Measurements from ENCODE around the gene KIF26B.

DNA sequence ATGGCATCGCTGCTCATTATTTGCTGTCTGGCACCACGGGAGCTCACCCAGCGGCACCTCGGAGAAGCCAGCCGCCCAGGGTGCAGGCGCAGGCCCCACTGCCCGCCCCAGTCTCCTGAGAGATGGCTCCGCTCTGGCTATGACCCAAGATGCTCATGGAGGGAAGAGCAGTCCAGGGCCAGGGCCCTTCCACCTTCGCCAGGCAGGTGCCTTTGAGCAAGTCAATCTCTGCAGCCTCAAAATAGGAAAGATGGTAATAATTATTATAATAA lies 437.3 kb downstream of the KIF26B start:
- TF ChIP-seq, protein P1, sequence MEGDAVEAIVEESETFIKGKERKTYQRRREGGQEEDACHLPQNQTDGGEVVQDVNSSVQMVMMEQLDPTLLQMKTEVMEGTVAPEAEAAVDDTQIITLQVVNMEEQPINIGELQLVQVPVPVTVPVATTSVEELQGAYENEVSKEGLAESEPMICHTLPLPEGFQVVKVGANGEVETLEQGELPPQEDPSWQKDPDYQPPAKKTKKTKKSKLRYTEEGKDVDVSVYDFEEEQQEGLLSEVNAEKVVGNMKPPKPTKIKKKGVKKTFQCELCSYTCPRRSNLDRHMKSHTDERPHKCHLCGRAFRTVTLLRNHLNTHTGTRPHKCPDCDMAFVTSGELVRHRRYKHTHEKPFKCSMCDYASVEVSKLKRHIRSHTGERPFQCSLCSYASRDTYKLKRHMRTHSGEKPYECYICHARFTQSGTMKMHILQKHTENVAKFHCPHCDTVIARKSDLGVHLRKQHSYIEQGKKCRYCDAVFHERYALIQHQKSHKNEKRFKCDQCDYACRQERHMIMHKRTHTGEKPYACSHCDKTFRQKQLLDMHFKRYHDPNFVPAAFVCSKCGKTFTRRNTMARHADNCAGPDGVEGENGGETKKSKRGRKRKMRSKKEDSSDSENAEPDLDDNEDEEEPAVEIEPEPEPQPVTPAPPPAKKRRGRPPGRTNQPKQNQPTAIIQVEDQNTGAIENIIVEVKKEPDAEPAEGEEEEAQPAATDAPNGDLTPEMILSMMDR (conservative IDR thresholded peaks at IDR 0.05; ENCODE audit: low read depth in 2 of 2) = no peak
- TF ChIP-seq EZH2 (IDR thresholded peaks at IDR 0.05; ENCODE audit: low read depth, unreplicated experiment) (no peak), POLR2AphosphoS5 (IDR thresholded peaks at IDR 0.05; ENCODE audit: low read depth) (no peak), JUNB (IDR thresholded peaks at IDR 0.05; ENCODE audit: unreplicated experiment) (no peak), CREB1 (CRISPR knock-in tag; IDR thresholded peaks at IDR 0.05; ENCODE audit: low read depth) (no peak)
- TF ChIP-seq, protein P2, sequence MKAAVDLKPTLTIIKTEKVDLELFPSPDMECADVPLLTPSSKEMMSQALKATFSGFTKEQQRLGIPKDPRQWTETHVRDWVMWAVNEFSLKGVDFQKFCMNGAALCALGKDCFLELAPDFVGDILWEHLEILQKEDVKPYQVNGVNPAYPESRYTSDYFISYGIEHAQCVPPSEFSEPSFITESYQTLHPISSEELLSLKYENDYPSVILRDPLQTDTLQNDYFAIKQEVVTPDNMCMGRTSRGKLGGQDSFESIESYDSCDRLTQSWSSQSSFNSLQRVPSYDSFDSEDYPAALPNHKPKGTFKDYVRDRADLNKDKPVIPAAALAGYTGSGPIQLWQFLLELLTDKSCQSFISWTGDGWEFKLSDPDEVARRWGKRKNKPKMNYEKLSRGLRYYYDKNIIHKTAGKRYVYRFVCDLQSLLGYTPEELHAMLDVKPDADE (IDR thresholded peaks at IDR 0.05) = no peak
- TF ChIP-seq, protein P3, sequence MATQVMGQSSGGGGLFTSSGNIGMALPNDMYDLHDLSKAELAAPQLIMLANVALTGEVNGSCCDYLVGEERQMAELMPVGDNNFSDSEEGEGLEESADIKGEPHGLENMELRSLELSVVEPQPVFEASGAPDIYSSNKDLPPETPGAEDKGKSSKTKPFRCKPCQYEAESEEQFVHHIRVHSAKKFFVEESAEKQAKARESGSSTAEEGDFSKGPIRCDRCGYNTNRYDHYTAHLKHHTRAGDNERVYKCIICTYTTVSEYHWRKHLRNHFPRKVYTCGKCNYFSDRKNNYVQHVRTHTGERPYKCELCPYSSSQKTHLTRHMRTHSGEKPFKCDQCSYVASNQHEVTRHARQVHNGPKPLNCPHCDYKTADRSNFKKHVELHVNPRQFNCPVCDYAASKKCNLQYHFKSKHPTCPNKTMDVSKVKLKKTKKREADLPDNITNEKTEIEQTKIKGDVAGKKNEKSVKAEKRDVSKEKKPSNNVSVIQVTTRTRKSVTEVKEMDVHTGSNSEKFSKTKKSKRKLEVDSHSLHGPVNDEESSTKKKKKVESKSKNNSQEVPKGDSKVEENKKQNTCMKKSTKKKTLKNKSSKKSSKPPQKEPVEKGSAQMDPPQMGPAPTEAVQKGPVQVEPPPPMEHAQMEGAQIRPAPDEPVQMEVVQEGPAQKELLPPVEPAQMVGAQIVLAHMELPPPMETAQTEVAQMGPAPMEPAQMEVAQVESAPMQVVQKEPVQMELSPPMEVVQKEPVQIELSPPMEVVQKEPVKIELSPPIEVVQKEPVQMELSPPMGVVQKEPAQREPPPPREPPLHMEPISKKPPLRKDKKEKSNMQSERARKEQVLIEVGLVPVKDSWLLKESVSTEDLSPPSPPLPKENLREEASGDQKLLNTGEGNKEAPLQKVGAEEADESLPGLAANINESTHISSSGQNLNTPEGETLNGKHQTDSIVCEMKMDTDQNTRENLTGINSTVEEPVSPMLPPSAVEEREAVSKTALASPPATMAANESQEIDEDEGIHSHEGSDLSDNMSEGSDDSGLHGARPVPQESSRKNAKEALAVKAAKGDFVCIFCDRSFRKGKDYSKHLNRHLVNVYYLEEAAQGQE (IDR thresholded peaks at IDR 0.05; ENCODE audit: unreplicated experiment) = no peak
